Measurements from ENCODE around the gene TADA2B.

DNA sequence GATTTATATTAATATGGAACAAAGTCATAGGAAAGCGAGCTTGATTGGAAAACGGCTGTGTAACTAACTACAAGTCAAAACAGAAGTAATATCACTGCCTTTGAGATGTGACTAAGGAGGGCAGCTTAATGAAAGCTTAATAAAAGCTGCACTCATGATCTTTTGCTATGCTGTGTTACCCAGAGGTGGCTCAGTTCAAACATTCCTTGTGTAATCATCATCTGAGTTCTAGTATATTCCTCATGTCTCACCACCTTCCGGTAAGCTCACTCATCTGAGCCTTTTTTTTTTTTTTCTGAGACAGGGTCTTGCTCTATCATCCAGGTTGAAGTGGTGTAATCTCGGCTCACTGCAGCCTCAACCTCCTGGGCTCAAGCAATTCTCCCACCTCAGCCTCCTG is 19.6 kb downstream of the TADA2B start:
- TF ChIP-seq, protein P1, sequence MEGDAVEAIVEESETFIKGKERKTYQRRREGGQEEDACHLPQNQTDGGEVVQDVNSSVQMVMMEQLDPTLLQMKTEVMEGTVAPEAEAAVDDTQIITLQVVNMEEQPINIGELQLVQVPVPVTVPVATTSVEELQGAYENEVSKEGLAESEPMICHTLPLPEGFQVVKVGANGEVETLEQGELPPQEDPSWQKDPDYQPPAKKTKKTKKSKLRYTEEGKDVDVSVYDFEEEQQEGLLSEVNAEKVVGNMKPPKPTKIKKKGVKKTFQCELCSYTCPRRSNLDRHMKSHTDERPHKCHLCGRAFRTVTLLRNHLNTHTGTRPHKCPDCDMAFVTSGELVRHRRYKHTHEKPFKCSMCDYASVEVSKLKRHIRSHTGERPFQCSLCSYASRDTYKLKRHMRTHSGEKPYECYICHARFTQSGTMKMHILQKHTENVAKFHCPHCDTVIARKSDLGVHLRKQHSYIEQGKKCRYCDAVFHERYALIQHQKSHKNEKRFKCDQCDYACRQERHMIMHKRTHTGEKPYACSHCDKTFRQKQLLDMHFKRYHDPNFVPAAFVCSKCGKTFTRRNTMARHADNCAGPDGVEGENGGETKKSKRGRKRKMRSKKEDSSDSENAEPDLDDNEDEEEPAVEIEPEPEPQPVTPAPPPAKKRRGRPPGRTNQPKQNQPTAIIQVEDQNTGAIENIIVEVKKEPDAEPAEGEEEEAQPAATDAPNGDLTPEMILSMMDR (IDR thresholded peaks at IDR 0.05; ENCODE audit: low read length): no peak
- TF ChIP-seq EZH2 (IDR thresholded peaks at IDR 0.05; ENCODE audit: borderline replicate concordance, low read length): no peak

Data from OCI-LY1 (cell line).